PC-9 (cell line): Measurements from ENCODE around the gene TANGO6. TPM values are rescaled to one million over a fixed set of nuclear protein-coding genes. Genes with fewer than 3 reads are reported as not detected.

Source experiments
- BruUV-seq: library from RNA; stranded (reverse); fragments of 400-500 nt; replicated peaks from 2 replicates; lab custom pipeline; 2021; lab: Mats Ljungman, UMichigan
- CTCF ChIA-PET: fragments of 300-600 bp; sonication (Branson Sonifier 250); formaldehyde crosslinking; loops from one replicate; lab custom pipeline; 2022; ENCODE audit warnings: antibody characterized with exemption; lab: Charles Lee
- POLR2A ChIA-PET: fragments of 300-600 bp; sonication (Branson Sonifier 250); formaldehyde crosslinking; loops from one replicate; lab custom pipeline; 2022; ENCODE audit warnings: antibody characterized with exemption; ENCODE audit not compliant: unreplicated experiment; lab: Charles Lee
- DNase-seq, 2 experiments: peaks; one replicate each; pipeline versions ENCODE4 v3.0.0 to v3.0.0-alpha.2; 2015 to 2022; ENCODE audit warnings: mixed read lengths in 1 of 2
- H2AFZ ChIP-seq: fragments of 200-600 bp; sonication (generic); 2 replicates; pipeline ENCODE4 v1.8.1; 2017; ENCODE audit warnings: antibody characterized with exemption
- H3F3A ChIP-seq: fragments of 200-600 bp; sonication (generic); 2 replicates; pipeline ENCODE4 v1.8.1; 2017; ENCODE audit warnings: antibody characterized with exemption, mild to moderate bottlenecking, low read depth; ENCODE audit not compliant: insufficient read depth
- H3K27ac ChIP-seq: fragments of 200-600 bp; sonication (generic); 2 replicates; pipeline ENCODE4 v1.6.1; 2016; ENCODE audit warnings: mixed run types
- H3K27me3 ChIP-seq: fragments of 200-600 bp; sonication (generic); 2 replicates; pipeline ENCODE4 v1.6.1; 2016; ENCODE audit warnings: low read depth, mixed run types; ENCODE audit not compliant: insufficient read depth
- H3K36me3 ChIP-seq: fragments of 200-600 bp; sonication (generic); 2 replicates; pipeline ENCODE4 v1.6.1; 2016; ENCODE audit warnings: low read depth, mixed run types
- H3K4me1 ChIP-seq: fragments of 200-600 bp; sonication (generic); replicated peaks from 2 replicates; pipeline ENCODE4 v1.6.1; 2016; ENCODE audit warnings: mixed run types; ENCODE audit not compliant: insufficient read depth
- H3K4me2 ChIP-seq: fragments of 200-600 bp; sonication (generic); 2 replicates; pipeline ENCODE4 v1.6.1; 2017; ENCODE audit warnings: mixed run types
- H3K4me3 ChIP-seq: fragments of 200-600 bp; sonication (generic); 2 replicates; pipeline ENCODE4 v1.6.1; 2016; ENCODE audit warnings: mixed run types
- H3K79me2 ChIP-seq: fragments of 200-600 bp; sonication (generic); 2 replicates; pipeline ENCODE4 v1.6.1; 2017; ENCODE audit warnings: low read depth, mixed run types
- H3K9me2 ChIP-seq: fragments of 200-600 bp; sonication (generic); 2 replicates; pipeline ENCODE4 v1.8.1; 2017; ENCODE audit warnings: mild to moderate bottlenecking; ENCODE audit not compliant: insufficient read depth
- H3K9me3 ChIP-seq: fragments of 200-600 bp; sonication (generic); 2 replicates; pipeline ENCODE4 v1.8.1; 2016; ENCODE audit warnings: low read depth; ENCODE audit not compliant: insufficient read depth
- H4K20me1 ChIP-seq: fragments of 200-600 bp; sonication (generic); 2 replicates; pipeline ENCODE4 v1.8.1; 2017; ENCODE audit not compliant: insufficient read depth
- CTCF ChIP-seq: fragments of 200-600 bp; sonication (generic); conservative IDR thresholded peaks from 2 replicates; pipeline ENCODE4 v1.6.1; 2017; ENCODE audit warnings: mixed run types, antibody characterized with exemption, mild to moderate bottlenecking, moderate library complexity
- EZH2 ChIP-seq: fragments of 200-600 bp; sonication (generic); IDR thresholded peaks from 2 replicates; pipeline ENCODE4 v1.8.0; 2017; ENCODE audit warnings: antibody characterized with exemption, low read depth
- intact Hi-C: fragments of 100-400 bp; cut with micrococcal nuclease; formaldehyde crosslinking; loops from one replicate; pipeline ENCODE4 v1.10.0; 2022; ENCODE audit not compliant: unreplicated experiment
- total RNA-seq: library from RNA; stranded (reverse); gene quantifications from 2 replicates; pipeline ENCODE4 v1.2.3, GENCODE V29; 2021

Gene TANGO6
- total RNA-seq, 1 experiment from 2014 or later: 5.8 TPM

GRCh38 chr16:68973611-68974120 is 130.3 kb downstream of the TANGO6 start:
- BruUV-seq: no TSS peak
- POLR2A ChIA-PET: no interaction called here
- intact Hi-C loops: no loop called here

GRCh38 chr16:68978303-68978954 is 135.1 kb downstream of the TANGO6 start:
- Histone ChIP-seq H3F3A (peaks cover 5% of the 10 kb centered on the region; the same call in 1 of the 2 replicates), H3K9me3 (no peaks in the 10 kb centered on the region), H3K9me2 (no peaks in the 10 kb centered on the region), H3K27me3 (no peaks in the 10 kb centered on the region), H4K20me1 (no peaks in the 10 kb centered on the region), H3K79me2 (no peaks in the 10 kb centered on the region), H3K36me3 (no peaks in the 10 kb centered on the region), H3K4me2 (no peak overlapping the region), H3K27ac (no peak overlapping the region), H3K4me3 (no peak overlapping the region), H2AFZ (no peak overlapping the region), H3K4me1 (no peaks in the 10 kb centered on the region)
- intact Hi-C loops: no loop called here
- ChIA-PET POLR2A (no interaction called here), CTCF (interaction anchor here (0.5 kb wide), 1 partner anchor 65 kb away, joined by 4 read pairs; no protein-coding TSS in a partner anchor)
- no peak for TF ChIP-seq EZH2
- TF ChIP-seq CTCF: no peak
- no peak for DNase-seq
- BruUV-seq: no TSS peak

More at GRCh38 chr16:68973611-68974120, 130.3 kb downstream of the TANGO6 start:
- Histone ChIP-seq H3F3A (no peaks in the 10 kb centered on the region), H3K27me3 (no peaks in the 10 kb centered on the region), H3K9me3 (no peaks in the 10 kb centered on the region), H3K4me2 (no peak overlapping the region), H3K36me3 (no peaks in the 10 kb centered on the region), H3K27ac (no peak overlapping the region), H3K9me2 (no peaks in the 10 kb centered on the region), H4K20me1 (no peaks in the 10 kb centered on the region), H3K4me1 (no peaks in the 10 kb centered on the region), H3K79me2 (no peaks in the 10 kb centered on the region), H2AFZ (no peak overlapping the region), H3K4me3 (no peak overlapping the region)
- CTCF ChIA-PET: no interaction called here
- TF ChIP-seq CTCF (no peak), EZH2 (no peak)
- no peak for DNase-seq

GRCh38 chr16:68980695-68981315 is 137.5 kb downstream of the TANGO6 start:
- H2AFZ ChIP-seq: no peak overlapping the region
- intact Hi-C loops: no loop called here
- no peaks in the 10 kb centered on the region for H4K20me1 ChIP-seq
- no TSS peak for BruUV-seq
- CTCF ChIA-PET: no interaction called here
- no peak overlapping the region for H3K4me2 ChIP-seq
- no peak for TF ChIP-seq CTCF
- no peak for TF ChIP-seq EZH2
- no peak for DNase-seq
- POLR2A ChIA-PET: no interaction called here
- H3K4me1 ChIP-seq: 0 out of 2 replicates have a peak, but pooled peaks cover 1% of the 10 kb centered on the region
- no peaks in the 10 kb centered on the region for H3K79me2 ChIP-seq
- no peaks in the 10 kb centered on the region for H3K27me3 ChIP-seq
- H3F3A ChIP-seq: peaks cover 5% of the 10 kb centered on the region; the same call in 1 of the 2 replicates
- no peak overlapping the region for H3K27ac ChIP-seq
- H3K9me2 ChIP-seq: no peaks in the 10 kb centered on the region
- H3K9me3 ChIP-seq: no peaks in the 10 kb centered on the region
- H3K36me3 ChIP-seq: no peaks in the 10 kb centered on the region
- no peak overlapping the region for H3K4me3 ChIP-seq
